ENCODE data around the gene MMP15.

- TF ChIP-seq POLR2A (IDR thresholded peaks at IDR 0.05), result no peak
- TF ChIP-seq, protein P1, sequence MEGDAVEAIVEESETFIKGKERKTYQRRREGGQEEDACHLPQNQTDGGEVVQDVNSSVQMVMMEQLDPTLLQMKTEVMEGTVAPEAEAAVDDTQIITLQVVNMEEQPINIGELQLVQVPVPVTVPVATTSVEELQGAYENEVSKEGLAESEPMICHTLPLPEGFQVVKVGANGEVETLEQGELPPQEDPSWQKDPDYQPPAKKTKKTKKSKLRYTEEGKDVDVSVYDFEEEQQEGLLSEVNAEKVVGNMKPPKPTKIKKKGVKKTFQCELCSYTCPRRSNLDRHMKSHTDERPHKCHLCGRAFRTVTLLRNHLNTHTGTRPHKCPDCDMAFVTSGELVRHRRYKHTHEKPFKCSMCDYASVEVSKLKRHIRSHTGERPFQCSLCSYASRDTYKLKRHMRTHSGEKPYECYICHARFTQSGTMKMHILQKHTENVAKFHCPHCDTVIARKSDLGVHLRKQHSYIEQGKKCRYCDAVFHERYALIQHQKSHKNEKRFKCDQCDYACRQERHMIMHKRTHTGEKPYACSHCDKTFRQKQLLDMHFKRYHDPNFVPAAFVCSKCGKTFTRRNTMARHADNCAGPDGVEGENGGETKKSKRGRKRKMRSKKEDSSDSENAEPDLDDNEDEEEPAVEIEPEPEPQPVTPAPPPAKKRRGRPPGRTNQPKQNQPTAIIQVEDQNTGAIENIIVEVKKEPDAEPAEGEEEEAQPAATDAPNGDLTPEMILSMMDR (IDR thresholded peaks at IDR 0.05), result no peak
Measured at GRCh38 chr16:58034128-58034685, 8.7 kb downstream of the MMP15 start.

Data from uterus (tissue), 2 donors.